ENCODE data around the gene MALT1.

Gene MALT1

DNA sequence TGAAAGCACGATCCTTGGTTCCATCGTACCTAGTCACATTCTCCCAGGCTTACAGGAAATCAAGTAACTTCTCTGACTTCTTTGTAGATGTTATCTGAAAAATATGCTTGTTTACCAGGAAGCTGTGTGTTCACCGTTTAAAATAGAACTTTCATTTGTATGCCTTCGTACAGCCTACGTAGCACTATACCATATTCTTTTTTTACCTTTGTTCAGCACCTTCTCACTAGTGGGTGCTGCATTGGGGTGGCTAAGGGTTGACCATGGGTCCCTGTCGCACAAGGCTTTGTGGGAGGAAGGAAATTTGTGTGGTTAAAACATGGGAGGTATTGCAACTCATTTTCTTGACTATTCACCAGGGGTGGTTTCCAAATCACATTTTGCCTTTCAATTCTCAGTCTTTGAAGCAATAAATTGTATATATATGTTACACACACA lies 16.6 kb downstream of the MALT1 start:
- DNase-seq (ENCODE audit: low read depth in 1 of 2, low spot score in 1 of 2) = peak; percentile 23 to 38

DNA sequence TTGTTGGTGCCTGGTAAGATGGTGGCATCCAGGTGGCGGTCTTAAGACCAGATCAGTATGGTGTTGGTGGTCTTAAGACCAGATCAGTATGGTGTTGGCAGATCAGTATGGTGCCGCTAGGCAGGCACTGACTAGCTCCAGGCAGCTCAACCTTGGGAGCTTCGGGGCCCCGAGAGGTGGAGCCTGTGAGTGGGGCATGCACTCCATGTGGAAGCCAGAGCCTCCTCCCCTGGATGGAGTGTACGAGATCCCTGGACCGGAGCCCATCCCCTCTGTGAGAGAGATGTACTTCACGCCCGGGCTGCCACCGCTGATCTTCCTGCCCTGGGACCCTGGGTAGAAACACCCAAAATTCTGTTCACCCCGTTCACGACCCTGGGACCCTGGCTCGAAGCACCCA lies 19.0 kb downstream of the MALT1 start:
- DNase-seq (ENCODE audit: low read depth in 1 of 2, low spot score in 1 of 2) = no peak

DNA sequence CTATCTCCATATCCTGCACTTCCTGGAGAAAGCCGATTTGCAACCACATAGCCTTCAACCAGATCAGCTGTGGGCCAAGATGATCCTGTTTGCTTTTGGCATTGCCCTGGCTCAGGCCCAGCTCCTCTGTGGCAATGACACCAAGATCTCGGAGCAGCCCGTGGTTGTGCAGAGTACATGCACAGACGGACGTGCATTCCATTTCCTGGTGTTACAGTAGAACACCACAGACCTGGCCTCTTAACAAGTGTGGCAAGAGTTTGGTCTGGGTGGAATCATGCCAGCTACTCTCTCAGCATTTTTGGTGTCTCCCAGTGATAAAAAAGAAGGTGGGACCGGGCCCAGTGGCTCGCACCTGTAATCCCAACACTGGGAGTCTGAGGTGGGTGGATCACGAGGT lies 20.0 kb downstream of the MALT1 start:
- no peak for DNase-seq (ENCODE audit: low read depth in 1 of 2, low spot score in 1 of 2)

DNA sequence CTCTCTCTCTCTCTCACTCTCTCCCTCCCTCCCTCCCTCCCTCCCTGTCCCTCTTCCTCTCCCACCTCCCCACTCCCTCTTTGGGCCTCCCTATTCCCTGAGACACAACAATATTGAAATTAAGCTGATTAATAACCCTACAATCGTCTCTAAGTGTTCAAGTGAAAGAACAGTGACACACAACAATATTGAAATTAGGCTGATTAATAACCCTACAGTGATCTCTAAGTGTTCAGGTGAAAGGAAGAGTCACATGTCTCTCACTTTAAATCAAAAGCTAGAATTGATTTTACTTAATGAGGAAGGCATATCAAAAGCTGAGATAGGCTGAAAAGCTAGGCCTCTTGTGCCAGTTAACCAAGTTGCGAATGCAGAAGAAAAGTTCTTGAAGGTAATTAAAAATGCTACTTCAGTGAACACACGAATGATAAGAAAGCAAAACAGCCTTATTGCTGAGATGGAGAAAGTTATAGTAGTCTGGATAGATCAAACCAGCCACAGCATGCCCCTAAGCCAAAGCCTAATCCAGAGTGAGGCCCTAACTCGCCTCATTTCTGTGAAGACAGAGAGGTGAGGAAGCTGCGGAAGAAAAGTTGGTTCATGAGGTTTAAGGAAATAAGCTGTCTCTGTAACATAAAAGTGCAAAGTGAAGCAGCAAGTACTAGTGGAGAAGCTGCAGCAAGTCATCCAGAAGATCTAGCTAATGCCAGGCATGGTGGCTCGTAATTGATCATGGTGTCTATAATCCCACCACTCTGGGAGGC lies 21.3 kb downstream of the MALT1 start:
- no peak for DNase-seq (ENCODE audit: low read depth in 1 of 2, low spot score in 1 of 2)

DNA sequence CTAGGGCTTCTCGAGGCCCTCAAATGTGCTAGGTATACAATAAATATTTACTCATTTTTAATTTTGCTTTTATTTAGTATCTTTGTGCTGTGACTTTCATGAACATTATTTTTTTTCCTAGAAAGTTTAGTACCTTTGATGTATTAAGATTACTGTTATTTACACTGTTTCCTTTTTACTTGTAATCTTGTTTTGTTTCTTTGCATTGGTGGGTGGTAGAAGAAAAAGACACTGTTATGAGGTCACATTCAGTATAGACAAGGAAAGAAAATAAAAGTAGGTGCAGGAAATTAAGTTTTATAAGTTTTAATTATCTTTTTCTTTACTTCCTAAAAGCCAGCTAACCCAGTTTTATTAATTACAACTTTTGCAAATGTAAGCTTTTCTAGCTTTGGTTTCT lies 23.0 kb downstream of the MALT1 start:
- no peak for DNase-seq (ENCODE audit: low read depth in 1 of 2, low spot score in 1 of 2)

DNA sequence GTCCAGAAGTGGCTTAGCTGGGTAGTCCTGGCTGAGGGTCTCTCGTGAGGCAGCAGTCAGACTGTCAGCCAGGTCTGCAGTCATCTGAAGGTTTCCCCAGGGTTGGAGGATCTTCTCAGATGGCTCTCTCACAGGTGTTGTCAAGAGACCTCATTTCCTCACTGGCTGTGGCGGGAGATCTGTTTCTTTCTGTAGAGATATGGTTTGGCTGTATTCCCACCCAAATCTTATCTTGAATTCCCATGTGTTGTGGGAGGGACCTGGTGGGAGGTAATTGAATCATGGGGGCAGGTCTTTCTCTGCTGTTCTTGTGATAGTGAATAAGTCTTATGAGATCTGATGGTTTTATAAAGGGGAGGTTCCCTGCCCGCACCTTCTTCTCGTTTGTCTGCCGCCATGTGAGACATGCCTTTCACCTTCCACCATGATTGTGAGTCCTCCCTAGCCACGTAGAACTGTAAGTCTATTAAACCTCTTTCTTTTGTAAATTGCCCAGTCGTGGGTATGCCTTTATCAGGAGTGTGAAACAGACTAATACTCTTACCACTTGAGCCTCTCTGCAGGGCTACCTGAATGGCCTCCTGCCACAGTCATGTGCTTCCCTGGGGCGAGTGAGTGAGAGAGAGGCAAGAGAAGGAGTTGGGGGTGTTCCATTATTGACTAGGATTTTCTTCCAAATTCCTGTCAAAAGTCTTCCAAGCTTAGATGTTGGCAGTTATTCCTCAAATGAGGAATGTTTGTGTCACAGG lies 23.6 kb downstream of the MALT1 start:
- DNase-seq (ENCODE audit: low read depth in 1 of 2, low spot score in 1 of 2) = no peak

DNA sequence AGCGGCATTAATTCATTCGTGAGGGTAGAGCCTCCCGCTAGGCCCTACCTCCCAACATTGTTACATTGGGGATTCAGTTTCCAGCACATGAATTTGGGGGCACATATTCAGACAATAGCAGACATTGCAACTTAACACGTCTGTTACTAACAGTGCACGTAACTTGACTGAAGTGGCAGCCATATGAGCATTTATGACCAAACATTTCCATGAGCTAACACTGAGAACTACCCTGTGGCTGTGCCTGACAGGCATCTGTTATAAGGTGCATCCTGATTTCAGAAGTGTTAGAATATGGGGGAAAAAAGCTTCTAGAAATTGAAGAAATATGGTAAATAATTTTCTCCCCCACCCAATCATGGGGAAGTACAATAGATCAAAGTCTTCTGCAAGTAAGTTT lies 24.5 kb downstream of the MALT1 start:
- no peak for DNase-seq (ENCODE audit: low read depth in 1 of 2, low spot score in 1 of 2)

DNA sequence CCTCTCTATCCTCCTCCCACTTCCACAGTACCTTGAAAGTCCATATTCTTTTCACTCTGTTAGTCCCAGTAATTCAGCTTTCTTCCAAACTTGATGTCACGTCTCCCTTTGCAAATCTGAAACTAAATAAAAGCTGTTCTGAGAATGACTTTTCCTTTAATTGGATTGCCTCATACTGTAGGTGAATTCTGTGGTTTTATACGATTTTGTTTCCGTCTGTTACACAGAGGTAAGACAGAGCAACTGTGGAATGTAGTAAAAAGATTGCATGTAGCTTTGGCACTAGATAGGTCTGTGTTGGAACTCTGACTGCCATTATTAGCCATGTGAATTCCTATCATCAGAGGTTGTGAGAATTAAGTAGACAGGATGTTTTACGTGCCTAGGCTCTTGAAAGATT lies 25.9 kb downstream of the MALT1 start:
- no peak for DNase-seq (ENCODE audit: low read depth in 1 of 2, low spot score in 1 of 2)

DNA sequence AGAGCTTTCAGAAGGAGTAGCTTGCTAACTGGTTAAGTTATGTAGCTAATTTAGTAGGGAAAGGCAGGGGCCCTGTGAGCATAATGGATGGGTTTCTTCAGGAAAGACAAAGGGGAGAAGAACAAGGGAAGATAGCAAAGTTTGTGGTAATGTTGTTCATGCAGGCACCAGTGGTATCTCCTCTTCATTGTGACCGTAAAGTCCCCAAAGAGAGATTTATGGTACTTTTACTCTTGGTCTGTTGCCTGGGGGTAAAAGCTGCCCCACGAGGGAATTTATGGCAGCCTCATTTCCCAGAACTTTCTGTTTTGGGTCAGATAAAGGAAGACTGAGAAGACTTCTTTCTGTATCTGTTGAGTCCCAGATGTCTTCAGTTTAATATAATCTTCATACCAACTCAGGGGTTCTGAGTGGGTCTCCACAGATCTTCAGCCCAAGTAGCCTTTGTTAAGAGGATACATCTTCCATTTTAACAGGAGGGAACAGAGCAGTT lies 27.5 kb downstream of the MALT1 start:
- no peak for DNase-seq (ENCODE audit: low read depth in 1 of 2, low spot score in 1 of 2)

DNA sequence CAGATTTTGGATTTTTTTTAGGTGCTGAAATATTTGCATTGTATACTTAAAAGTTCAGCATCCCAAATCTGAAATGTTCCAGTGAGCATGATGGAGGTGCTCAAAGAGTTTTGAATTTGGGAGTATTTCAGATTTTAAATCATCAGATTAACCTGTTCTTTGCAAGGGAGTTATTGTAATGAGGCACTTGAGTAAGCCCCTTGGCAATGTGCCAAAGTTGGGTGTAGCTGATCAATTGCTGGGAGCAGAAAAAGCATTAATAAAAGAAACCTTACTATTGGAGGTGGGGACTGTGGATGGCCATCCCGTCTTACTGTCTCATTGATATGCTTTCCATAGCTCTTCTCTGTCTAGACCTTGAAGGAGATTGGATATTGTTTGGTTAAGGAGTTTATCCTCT lies 28.3 kb downstream of the MALT1 start:
- no peak for DNase-seq (ENCODE audit: low read depth in 1 of 2, low spot score in 1 of 2)

DNA sequence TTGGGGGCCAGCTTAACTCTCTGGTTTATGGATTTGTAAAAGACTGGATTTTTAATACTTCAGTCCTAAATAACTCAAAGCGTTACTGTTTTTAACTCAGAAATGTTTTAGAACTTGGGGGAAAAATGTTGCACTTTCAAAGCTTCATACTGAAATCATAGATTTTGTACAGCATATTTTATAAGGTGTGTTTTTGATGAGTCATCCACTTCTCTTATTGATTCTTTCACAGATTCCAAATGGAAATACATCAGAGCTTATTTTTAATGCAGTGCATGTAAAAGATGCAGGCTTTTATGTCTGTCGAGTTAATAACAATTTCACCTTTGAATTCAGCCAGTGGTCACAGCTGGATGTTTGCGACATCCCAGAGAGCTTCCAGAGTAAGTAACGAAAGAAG lies 28.9 kb downstream of the MALT1 start:
- no peak for DNase-seq (ENCODE audit: low read depth in 1 of 2, low spot score in 1 of 2)

DNA sequence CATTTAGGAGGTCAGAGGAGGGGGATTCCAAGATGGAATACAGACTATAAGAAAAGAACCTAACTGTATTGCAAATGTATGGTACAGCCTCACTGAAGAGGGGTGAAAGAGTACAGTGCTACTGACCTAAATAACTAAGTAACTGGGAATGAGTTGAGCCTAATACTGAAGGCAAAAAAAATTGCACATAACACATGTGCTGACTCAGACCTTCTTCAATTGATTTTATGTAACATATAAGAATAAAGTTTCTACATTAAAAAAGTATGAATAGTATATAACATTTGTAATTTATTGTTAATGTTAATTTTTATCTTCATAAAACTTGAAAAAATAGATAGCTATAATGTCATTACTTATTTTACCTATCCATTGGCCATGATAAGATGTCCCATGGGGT lies 41.7 kb downstream of the MALT1 start:
- no peak for DNase-seq (ENCODE audit: low read depth in 1 of 2, low spot score in 1 of 2)

DNA sequence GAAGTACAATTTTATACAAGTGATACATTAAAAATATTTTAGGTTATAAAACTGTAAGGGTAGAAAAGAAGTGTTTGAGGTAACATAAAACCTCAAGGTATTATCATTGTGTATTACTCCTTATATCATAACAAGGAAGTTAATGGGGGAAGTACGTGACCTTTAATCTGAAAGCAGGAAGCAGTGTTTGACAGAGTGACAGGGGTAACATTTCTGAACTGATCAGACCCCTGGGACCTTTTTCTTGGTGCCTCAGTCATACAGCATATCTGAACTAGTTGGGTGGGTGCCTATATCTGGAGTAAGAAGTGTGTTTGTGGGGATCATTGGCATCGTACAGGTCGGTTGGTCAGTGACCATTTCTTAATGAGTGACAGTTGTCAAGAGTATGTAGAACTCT lies 43.0 kb downstream of the MALT1 start:
- no peak for DNase-seq (ENCODE audit: low read depth in 1 of 2, low spot score in 1 of 2)

DNA sequence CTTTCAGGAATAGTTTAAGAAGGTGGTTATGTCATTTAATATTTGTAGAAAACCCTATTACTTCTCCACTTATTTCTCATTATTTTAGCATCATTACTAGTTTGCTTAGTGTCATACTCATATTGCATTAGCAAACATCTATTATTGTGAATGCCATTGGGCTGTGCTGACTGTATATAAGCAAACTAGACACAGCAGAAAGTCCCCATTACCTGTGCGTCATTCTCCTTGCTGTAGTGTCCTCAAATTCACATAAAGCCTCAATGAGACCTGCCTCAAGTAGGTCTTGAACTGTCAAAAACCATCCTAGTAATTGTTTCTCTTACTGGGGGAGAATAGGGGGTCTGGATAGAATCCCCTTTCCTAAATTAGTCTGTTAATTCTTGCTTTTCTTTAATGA lies 43.6 kb downstream of the MALT1 start:
- no peak for DNase-seq (ENCODE audit: low read depth in 1 of 2, low spot score in 1 of 2)

DNA sequence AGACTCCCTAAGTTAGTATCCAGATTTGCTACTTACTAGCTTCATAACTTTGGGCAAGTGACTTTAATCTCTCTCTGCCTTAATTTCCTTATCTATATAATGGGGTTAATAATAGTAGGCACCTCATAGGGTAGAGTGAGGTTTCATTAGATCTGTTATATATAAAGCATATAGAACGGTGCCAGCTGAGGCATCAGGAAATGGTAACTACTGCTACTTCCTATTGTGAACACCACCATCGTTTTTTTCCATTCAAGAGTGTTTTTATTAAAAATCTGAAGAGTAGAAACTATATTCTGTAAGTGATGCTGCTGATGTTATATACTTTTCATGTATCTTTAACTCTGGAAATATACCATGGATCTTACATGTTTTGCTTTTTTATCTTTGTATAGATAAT lies 44.3 kb downstream of the MALT1 start:
- DNase-seq (ENCODE audit: low read depth in 1 of 2, low spot score in 1 of 2) = no peak

DNA sequence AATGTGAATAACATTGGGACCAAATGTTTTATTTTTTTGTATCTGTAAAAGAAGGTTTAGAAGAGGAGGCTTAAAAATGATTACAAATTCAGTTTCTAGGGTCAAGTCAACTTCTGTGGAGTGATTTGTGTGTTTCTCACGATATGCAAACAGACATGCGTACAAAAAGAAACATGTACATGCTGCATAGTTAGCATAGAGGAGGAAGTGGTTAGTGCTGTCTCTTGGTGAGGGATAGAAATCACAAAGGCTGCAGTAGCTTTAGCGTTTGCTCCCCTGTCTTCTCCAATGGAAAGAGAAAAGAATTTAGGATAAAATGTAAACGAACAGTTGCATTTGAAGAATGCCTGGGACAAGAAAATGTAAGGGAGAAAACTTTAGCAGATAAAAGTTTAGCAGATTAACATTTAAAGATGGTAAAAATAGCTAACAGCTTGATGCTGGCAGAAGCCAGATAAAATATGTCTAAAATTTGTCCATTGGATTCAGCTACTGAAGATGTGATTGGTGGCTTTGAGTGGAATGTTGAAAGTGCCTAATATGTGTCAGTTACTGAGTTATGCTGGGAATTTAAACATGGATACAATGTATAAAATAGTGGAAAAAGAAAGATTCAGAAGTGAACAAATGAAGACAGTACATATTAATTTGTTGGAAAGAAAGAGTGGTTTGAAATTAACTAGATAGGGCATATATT lies 44.9 kb downstream of the MALT1 start:
- DNase-seq (ENCODE audit: low read depth in 1 of 2, low spot score in 1 of 2) = no peak

DNA sequence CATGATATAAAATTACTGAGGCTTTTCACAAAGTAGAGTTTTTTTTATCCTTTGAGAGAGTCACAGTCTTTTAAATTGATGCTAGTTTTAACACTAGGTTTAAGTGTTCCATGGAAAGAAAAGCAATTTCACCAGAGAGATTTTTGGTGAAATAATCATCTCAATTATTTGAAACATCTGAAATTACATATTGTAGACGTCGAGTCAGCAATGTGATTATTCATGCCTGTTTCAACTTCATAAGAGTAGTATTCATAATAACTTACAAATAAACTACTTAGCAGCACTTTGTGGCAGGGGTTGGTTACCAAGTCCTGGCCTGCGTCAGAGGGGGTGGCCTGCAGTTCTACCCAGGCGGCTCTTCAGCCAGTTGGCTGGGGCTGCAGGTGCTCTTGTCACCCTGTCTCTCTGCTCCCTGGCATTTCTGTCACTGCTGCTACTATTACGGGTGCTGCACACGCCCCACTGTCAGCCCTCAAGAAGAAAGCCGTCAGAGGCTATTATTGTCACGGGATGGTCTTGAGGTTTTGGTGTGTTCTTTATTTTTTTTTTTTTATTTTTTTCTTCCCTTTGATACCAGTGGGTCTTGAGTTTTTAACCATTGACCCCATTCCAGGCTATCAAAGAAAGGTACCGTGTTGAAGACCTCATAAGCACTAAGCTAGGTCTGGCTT lies 50.4 kb downstream of the MALT1 start:
- no peak for DNase-seq (ENCODE audit: low read depth in 1 of 2, low spot score in 1 of 2)

DNA sequence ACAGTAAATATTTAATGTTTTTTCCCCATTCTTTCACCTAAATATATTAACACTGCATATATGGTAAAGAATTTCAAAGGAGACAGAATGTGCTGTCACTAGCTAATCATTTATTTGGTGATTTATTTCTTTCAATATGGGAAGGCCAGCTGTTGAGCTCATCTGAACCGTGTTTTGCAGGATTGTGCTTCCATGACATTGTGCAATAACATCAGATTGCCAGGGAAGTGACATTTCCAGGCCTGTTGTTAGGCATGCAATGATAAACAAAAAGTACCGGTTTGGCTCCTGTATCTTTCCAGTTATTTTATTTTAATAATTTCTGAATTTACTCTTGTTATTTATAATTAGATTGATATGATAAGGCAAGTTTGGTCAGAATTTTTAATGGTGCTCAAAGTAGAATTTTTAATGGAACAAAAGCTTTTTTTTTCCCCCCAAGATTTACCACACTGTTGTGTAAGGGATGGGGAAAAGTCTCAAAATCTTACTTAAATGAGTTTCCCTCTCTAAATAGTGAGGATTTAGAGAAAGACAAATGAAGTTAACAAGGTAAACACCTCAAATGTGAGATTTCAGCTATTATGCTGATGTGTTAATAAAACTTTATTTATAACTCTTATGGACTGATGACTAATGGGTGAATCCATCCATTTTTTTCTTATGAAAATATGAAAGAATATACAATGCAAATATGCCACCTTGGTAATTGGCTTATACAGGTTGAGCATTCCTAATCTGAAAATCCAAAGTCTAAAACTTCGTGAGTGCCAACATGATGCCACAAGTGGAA lies 52.7 kb downstream of the MALT1 start:
- DNase-seq (ENCODE audit: low read depth in 1 of 2, low spot score in 1 of 2) = no peak

DNA sequence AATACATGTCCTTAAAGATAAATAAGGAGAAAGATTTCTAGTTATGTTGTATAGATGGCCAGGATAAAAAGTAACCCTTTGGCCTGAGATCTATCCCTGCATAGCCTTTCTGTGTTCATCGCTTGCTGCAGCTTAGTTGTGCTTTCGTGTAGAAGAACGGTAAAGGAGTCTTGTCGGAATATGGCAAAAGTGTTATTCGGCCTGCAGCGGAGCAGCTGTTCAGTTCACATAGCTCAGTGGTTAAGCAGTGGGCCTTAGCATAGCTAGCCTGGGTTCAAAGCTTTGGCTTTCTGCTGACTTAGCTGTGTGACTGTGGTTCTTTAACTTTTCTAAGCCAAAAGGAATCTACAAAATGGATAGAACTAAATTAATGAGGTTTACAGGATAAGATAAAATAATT lies 55.4 kb downstream of the MALT1 start:
- no peak for DNase-seq (ENCODE audit: low read depth in 1 of 2, low spot score in 1 of 2)

DNA sequence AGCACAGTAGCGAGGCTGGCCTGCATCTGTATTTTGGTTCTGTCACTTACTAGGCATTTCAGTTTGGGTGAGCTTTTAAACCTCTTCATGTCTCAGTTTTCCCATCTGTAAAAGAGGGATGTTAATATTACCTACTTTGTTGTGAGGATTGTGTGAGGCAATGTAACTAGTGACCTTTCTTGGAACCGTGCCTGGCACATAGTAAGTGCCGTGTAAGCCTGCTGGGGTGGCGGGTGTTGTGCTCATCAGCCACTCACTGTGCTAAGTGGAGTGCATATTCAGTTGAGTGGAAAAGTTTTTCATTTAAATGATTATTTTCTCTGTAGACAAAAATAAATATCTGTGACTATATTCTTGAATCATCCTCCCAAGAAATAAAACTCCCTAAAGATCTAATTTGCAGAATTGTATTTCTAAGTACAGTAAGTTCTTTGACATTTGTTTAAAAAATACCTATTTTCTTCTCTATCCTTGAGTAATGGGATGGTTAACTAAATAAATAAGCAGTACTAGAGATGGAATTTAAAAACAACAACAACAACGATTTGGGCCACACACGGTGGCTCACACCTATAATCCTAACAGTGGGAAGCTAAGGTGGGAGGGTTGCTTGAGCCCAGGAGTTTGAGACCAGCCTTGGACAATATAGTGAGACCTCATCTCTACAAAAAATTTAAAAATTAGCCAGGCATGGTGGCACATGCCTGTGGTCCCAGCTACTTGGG lies 56.7 kb downstream of the MALT1 start:
- no peak for DNase-seq (ENCODE audit: low read depth in 1 of 2, low spot score in 1 of 2)
